DOHH2 (cell line): ENCODE data around the gene ACSF3.

Experiments used
- H3F3A ChIP-seq: fragments of 200-600 bp; sonication (generic), shearing (Covaris generic); 2 replicates; pipeline ENCODE4 v1.6.0; 2016; ENCODE audit warnings: antibody characterized with exemption, mild to moderate bottlenecking; ENCODE audit not compliant: control insufficient read depth, insufficient read depth
- H3K27ac ChIP-seq: fragments of 200-600 bp; sonication (generic); 2 replicates; pipeline ENCODE4 v1.5.1; 2014; ENCODE audit warnings: low read depth, mild to moderate bottlenecking, low read length, moderate library complexity
- H3K27me3 ChIP-seq: fragments of 200-600 bp; sonication (generic); 2 replicates; pipeline ENCODE4 v1.6.1; 2014; ENCODE audit warnings: mild to moderate bottlenecking, low read length, mixed read lengths; ENCODE audit not compliant: control insufficient read depth
- H3K36me3 ChIP-seq: fragments of 200-600 bp; sonication (generic); 2 replicates; pipeline ENCODE4 v1.6.1; 2014; ENCODE audit warnings: mild to moderate bottlenecking, low read length, moderate library complexity, mixed read lengths; ENCODE audit not compliant: control insufficient read depth
- H3K4me1 ChIP-seq: fragments of 200-600 bp; sonication (generic); 2 replicates; pipeline ENCODE4 v1.6.1; 2014; ENCODE audit warnings: mild to moderate bottlenecking, low read length, mixed read lengths; ENCODE audit not compliant: control insufficient read depth
- H3K4me2 ChIP-seq: fragments of 200-600 bp; sonication (generic); 2 replicates; pipeline ENCODE4 v1.6.0; 2014; ENCODE audit warnings: mild to moderate bottlenecking, low read length, moderate library complexity
- H3K4me3 ChIP-seq: fragments of 200-600 bp; sonication (generic); 2 replicates; pipeline ENCODE4 v1.5.1; 2014; ENCODE audit warnings: mild to moderate bottlenecking, low read length, mixed read lengths
- H3K79me2 ChIP-seq: fragments of 200-600 bp; sonication (generic); 2 replicates; pipeline ENCODE4 v1.6.1; 2014; ENCODE audit warnings: mild to moderate bottlenecking, low read length, mixed read lengths; ENCODE audit not compliant: control insufficient read depth
- H3K9me2 ChIP-seq: fragments of 200-600 bp; sonication (generic); replicated peaks from 2 replicates; pipeline ENCODE4 v1.6.1; 2014; ENCODE audit warnings: mild to moderate bottlenecking, low read length, mixed read lengths; ENCODE audit not compliant: control insufficient read depth
- H3K9me3 ChIP-seq: fragments of 200-600 bp; sonication (generic); 2 replicates; pipeline ENCODE4 v1.6.1; 2014; ENCODE audit warnings: antibody characterized with exemption, low read length, mixed read lengths; ENCODE audit not compliant: control insufficient read depth, insufficient read depth
- H4K20me1 ChIP-seq: fragments of 200-600 bp; sonication (generic); 2 replicates; pipeline ENCODE4 v1.6.0; 2014; ENCODE audit warnings: low read depth, mild to moderate bottlenecking, antibody characterized with exemption, low read length, moderate library complexity; ENCODE audit not compliant: control insufficient read depth, insufficient read depth
- CTCF ChIP-seq: fragments of 200-600 bp; sonication (generic); IDR thresholded peaks from one replicate; pipeline ENCODE4 v1.5.1; 2014; ENCODE audit warnings: antibody characterized with exemption, mild to moderate bottlenecking, low read depth, low read length; ENCODE audit not compliant: poor library complexity, severe bottlenecking
- EZH2phosphoT487 ChIP-seq: fragments of 200-600 bp; sonication (generic); IDR thresholded peaks from 2 replicates; pipeline ENCODE4 v1.6.1; 2017; ENCODE audit warnings: borderline replicate concordance, mild to moderate bottlenecking, antibody characterized with exemption, low read length, moderate library complexity, mixed read lengths

The ACSF3 gene

GRCh38 chr16:89172171-89172527, 78.5 kb downstream of the ACSF3 start:
- Histone ChIP-seq H3K4me3 (no peak overlapping the region), H3K4me1 (peaks cover 43% of the 10 kb centered on the region)
- TF ChIP-seq CTCF = no peak
- no peak for TF ChIP-seq EZH2phosphoT487

GRCh38 chr16:89172528-89173173, 79.0 kb downstream of the ACSF3 start:
- no peak overlapping the region for H3K27ac ChIP-seq
- no peaks in the 10 kb centered on the region for H4K20me1 ChIP-seq
- H3K36me3 ChIP-seq = no peaks in the 10 kb centered on the region
- no peak for TF ChIP-seq EZH2phosphoT487
- TF ChIP-seq CTCF = no peak
- no peaks in the 10 kb centered on the region for H3K9me3 ChIP-seq
- H3K4me2 ChIP-seq = no peak overlapping the region
- no peaks in the 10 kb centered on the region for H3F3A ChIP-seq
- no peak overlapping the region for H3K4me3 ChIP-seq
- no peaks in the 10 kb centered on the region for H3K9me2 ChIP-seq
- peaks cover 38% of the 10 kb centered on the region for H3K4me1 ChIP-seq
- H3K79me2 ChIP-seq = no peaks in the 10 kb centered on the region
- H3K27me3 ChIP-seq = peaks cover 45% of the 10 kb centered on the region

More at GRCh38 chr16:89172171-89172527, 78.5 kb downstream of the ACSF3 start:
- Histone ChIP-seq H3F3A (no peaks in the 10 kb centered on the region), H3K9me2 (no peaks in the 10 kb centered on the region), H4K20me1 (no peaks in the 10 kb centered on the region), H3K27ac (no peak overlapping the region), H3K9me3 (no peaks in the 10 kb centered on the region), H3K36me3 (no peaks in the 10 kb centered on the region), H3K79me2 (no peaks in the 10 kb centered on the region), H3K27me3 (peaks cover 45% of the 10 kb centered on the region), H3K4me2 (no peak overlapping the region)

GRCh38 chr16:89173174-89173921, 79.7 kb downstream of the ACSF3 start:
- TF ChIP-seq EZH2phosphoT487 (no peak), CTCF (no peak)
- H3K9me2 ChIP-seq = no peaks in the 10 kb centered on the region
- no peak overlapping the region for H3K4me2 ChIP-seq
- H4K20me1 ChIP-seq = no peaks in the 10 kb centered on the region
- H3K9me3 ChIP-seq = no peaks in the 10 kb centered on the region
- H3K4me1 ChIP-seq = peaks cover 32% of the 10 kb centered on the region
- no peak overlapping the region for H3K4me3 ChIP-seq
- no peaks in the 10 kb centered on the region for H3K79me2 ChIP-seq
- H3K27ac ChIP-seq = no peak overlapping the region
- H3K36me3 ChIP-seq = no peaks in the 10 kb centered on the region
- no peaks in the 10 kb centered on the region for H3F3A ChIP-seq
- peaks cover 45% of the 10 kb centered on the region for H3K27me3 ChIP-seq
